A673 (cell line): ENCODE data around the gene AGBL5.

Experiments
- CTCF ChIP-seq: fragments of 300-800, 200-600 bp; sonication (generic); conservative IDR thresholded peaks from 2 replicates; pipeline ENCODE4 v1.5.1; 2017; ENCODE audit warnings: low read depth, mild to moderate bottlenecking, antibody characterized with exemption, low read length, moderate library complexity, mixed read lengths
- EZH2 ChIP-seq: fragments of 200-600 bp; sonication (generic); IDR thresholded peaks from 2 replicates; pipeline ENCODE4 v1.6.1; 2017; ENCODE audit warnings: borderline replicate concordance, low read depth, mild to moderate bottlenecking, mixed read lengths, antibody characterized with exemption, low read length; ENCODE audit not compliant: poor library complexity, severe bottlenecking

DNA sequence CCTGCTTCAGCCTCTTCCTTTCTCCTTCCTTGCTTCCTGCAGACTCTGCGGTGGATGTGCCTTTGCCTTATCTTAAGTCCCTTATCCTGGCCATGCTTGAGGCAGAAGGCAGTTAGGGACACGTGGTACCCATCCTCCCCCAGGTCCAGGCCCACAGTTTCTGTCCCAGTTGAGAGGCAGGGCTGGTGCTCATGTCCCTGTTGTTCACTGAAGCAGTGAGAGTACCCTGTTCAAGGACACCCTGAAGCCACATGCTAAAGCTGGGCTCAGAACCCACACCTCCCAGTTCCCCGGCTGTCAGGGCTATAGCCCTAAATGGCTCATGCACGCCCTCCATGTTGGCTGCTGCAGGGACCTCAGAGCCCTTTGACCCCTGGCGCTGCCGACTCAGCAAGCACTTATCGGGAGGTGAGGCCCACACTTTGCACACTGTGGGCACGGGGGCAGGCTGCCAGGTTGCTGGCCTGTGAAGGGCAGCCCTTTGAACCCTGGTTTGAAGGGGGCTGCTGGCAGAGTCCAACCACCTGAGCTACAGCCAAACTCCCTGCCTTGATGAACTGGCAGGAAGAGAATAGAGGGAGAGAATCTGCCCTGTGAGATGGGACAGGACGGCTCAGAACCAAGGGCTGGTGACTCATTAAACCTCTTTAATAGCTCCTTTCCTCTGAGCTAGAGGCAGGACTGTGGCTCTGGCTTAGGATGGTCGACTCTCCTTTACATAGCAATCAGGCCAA is 41.4 kb downstream of the AGBL5 start:
- TF ChIP-seq EZH2, result no peak
- no peak for TF ChIP-seq CTCF
